DMS153 treated with DMSO at 0.1 percent for 48 hours (cell line): Measurements from ENCODE around the gene HSPA1A.
"Not testable (repeated sequence)": the region's sequence is repeated elsewhere in the genome, so short reads cannot be mapped to it uniquely, and the experiment has no call there.

Experiments
- DNase-seq: peaks from one replicate; lab custom pipeline; 2025; ENCODE audit not compliant: unreplicated experiment; lab: John Stamatoyannopoulos, UW

Gene HSPA1A

GRCh38 chr6:31808599-31808998, 6.7 kb upstream of the HSPA1A start:
- DNase-seq = not testable (repeated sequence)

- no peak for DNase-seq
Measured at GRCh38 chr6:31811645-31812044, 3.7 kb upstream of the HSPA1A start.

GRCh38 chr6:31813465-31813849, 1.9 kb upstream of the HSPA1A start:
- no peak for DNase-seq

- DNase-seq = peak; percentile 94
Measured at GRCh38 chr6:31814677-31815024, 692 bp upstream of the HSPA1A start.

- not testable (repeated sequence) for DNase-seq
Measured at GRCh38 chr6:31817133-31817928, 2.0 kb downstream of the HSPA1A start.

- not testable (repeated sequence) for DNase-seq
Measured at GRCh38 chr6:31817929-31818511, 2.7 kb downstream of the HSPA1A start.

- DNase-seq = no peak
Measured at GRCh38 chr6:31819871-31820299, 4.5 kb downstream of the HSPA1A start.

- DNase-seq = not testable (repeated sequence)
Measured at GRCh38 chr6:31820399-31820798, 5.1 kb downstream of the HSPA1A start.

GRCh38 chr6:31821301-31822035, 6.1 kb downstream of the HSPA1A start:
- DNase-seq = no peak

GRCh38 chr6:31822036-31822821, 6.9 kb downstream of the HSPA1A start:
- peak; percentile 42 for DNase-seq

GRCh38 chr6:31823592-31824196, 8.4 kb downstream of the HSPA1A start:
- not testable (repeated sequence) for DNase-seq

GRCh38 chr6:31825553-31825952, 10.2 kb downstream of the HSPA1A start:
- no peak for DNase-seq

GRCh38 chr6:31826793-31827285, 11.5 kb downstream of the HSPA1A start:
- no peak for DNase-seq

- DNase-seq = peak; percentile 98
Measured at GRCh38 chr6:31827286-31828079, 12.1 kb downstream of the HSPA1A start, which contains the start of gene HSPA1B. TSS of gene HSPA1B (plus strand) at chr6:31827738. CDS start at chr6:31827951, 213 bp downstream.

- peak; percentile 54 for DNase-seq
Measured at GRCh38 chr6:31829633-31830283, 14.4 kb downstream of the HSPA1A start.

GRCh38 chr6:31830886-31831335, 15.6 kb downstream of the HSPA1A start:
- DNase-seq = no peak

GRCh38 chr6:31831350-31832215, 16.2 kb downstream of the HSPA1A start:
- DNase-seq = no peak
